NT2/D1 (cell line): ENCODE data around the gene MLLT1.

ENCODE experiments used
- DNase-seq: peaks from one replicate; pipeline ENCODE4 v3.0.0-alpha.2; 2011; ENCODE audit warnings: low read depth, low spot score
- H3K27me3 ChIP-seq: 2 replicates; pipeline ENCODE4 v1.6.0; 2011; ENCODE audit warnings: mild to moderate bottlenecking; ENCODE audit not compliant: insufficient read length, insufficient read depth
- H3K36me3 ChIP-seq: 2 replicates; pipeline ENCODE4 v1.6.1; 2011; ENCODE audit warnings: mild to moderate bottlenecking, low read length, mixed read lengths; ENCODE audit not compliant: insufficient read depth, insufficient read length
- H3K4me1 ChIP-seq: 2 replicates; pipeline ENCODE4 v1.5.1; 2011; ENCODE audit not compliant: insufficient read depth, insufficient read length
- H3K4me3 ChIP-seq: 2 replicates; pipeline ENCODE4 v1.5.1; 2011; ENCODE audit warnings: low read depth; ENCODE audit not compliant: insufficient read length
- H3K9ac ChIP-seq: 2 replicates; pipeline ENCODE4 v1.6.0; 2011; ENCODE audit warnings: low read depth; ENCODE audit not compliant: insufficient read length
- H3K9me3 ChIP-seq: 2 replicates; pipeline ENCODE4 v1.5.1; 2011; ENCODE audit warnings: mild to moderate bottlenecking, low read length; ENCODE audit not compliant: insufficient read depth
- SUZ12 ChIP-seq: IDR thresholded peaks from 2 replicates; pipeline ENCODE4 v1.6.1; 2011; ENCODE audit not compliant: insufficient read length, insufficient read depth; ENCODE audit errors: extremely low read depth
- YY1 ChIP-seq: IDR thresholded peaks from 2 replicates; pipeline ENCODE4 v1.6.1; 2011; ENCODE audit not compliant: insufficient read length, insufficient read depth
- ZNF274 ChIP-seq: IDR thresholded peaks from 2 replicates; pipeline ENCODE4 v1.6.1; 2011; ENCODE audit warnings: mild to moderate bottlenecking, low read depth, low read length

MLLT1 gene

GRCh38 chr19:6250909-6251308 lies 28.9 kb downstream of the MLLT1 start:
- no peak for TF ChIP-seq ZNF274
- no peak for TF ChIP-seq SUZ12
- no peak for TF ChIP-seq YY1
- Histone ChIP-seq H3K27me3 (no peaks in the 10 kb centered on the region), H3K4me3 (no peak overlapping the region), H3K9ac (no peak overlapping the region), H3K36me3 (peaks cover 62% of the 10 kb centered on the region), H3K4me1 (no peaks in the 10 kb centered on the region), H3K9me3 (no peaks in the 10 kb centered on the region; the same call in 1 of the 2 replicates)
- DNase-seq: no peak

DNA sequence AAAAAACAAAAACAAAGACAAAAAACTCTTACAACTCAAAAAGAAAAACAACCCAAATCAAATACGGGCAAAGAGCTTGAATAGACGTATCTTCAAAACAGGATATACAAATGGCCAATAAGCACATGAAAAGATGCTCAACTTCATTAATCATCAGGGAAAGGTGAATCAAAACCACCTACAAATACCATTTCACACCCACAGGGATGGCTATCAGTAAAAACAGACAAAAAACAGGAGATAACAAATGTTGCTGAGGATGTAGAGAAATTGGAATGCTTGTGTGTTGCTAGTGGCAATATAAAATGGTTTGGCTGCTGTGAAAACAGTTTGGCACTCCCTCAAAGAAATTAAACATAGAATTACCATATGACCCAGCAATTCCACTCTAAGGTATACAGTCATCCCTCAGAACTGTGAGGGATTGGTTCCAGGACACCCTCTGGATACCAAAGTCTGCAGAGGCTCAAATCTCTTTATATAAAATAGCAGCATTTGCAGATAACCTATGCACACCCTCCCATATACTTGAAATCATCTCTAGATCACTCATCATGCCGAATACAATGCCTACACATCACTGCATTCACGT lies 29.7 kb downstream of the MLLT1 start:
- H3K9me3 ChIP-seq: no peaks in the 10 kb centered on the region; the same call in 1 of the 2 replicates
- H3K9ac ChIP-seq: no peak overlapping the region
- TF ChIP-seq ZNF274 (no peak), SUZ12 (no peak), YY1 (no peak)
- H3K4me1 ChIP-seq: no peaks in the 10 kb centered on the region
- DNase-seq: no peak
- no peaks in the 10 kb centered on the region for H3K27me3 ChIP-seq
- H3K4me3 ChIP-seq: no peak overlapping the region
- H3K36me3 ChIP-seq: peaks cover 58% of the 10 kb centered on the region

- no peak for DNase-seq
- H3K9ac ChIP-seq: no peak overlapping the region
- TF ChIP-seq SUZ12 (no peak), ZNF274 (no peak), YY1 (no peak)
- H3K4me1 ChIP-seq: no peaks in the 10 kb centered on the region
- no peaks in the 10 kb centered on the region; the same call in 1 of the 2 replicates for H3K9me3 ChIP-seq
- peaks cover 53% of the 10 kb centered on the region for H3K36me3 ChIP-seq
- H3K27me3 ChIP-seq: no peaks in the 10 kb centered on the region
- no peak overlapping the region for H3K4me3 ChIP-seq
Observed at GRCh38 chr19:6249296-6249695, 30.5 kb downstream of the MLLT1 start.

DNA sequence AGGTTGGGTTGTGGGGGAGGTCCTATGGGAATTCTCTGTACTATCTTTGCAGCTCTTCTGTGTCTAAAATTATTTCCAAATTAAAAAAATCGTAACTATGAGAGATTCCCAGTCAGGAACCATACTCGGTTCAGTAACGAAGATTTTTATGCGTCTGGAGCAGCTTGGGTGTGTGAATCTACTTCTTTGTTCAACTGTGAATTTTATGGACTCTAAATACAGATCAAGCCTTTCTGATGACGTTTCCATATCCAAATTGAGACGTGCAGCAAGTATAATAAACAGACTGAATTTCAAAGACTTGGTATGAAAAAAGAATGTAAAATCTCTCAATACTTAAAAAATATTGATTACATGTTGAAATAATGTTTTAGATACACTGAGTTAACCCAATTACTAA lies 30.9 kb downstream of the MLLT1 start:
- TF ChIP-seq YY1 (no peak), SUZ12 (no peak), ZNF274 (no peak)
- no peak overlapping the region for H3K9ac ChIP-seq
- no peaks in the 10 kb centered on the region for H3K27me3 ChIP-seq
- no peak overlapping the region for H3K4me3 ChIP-seq
- H3K4me1 ChIP-seq: no peaks in the 10 kb centered on the region
- peaks cover 49% of the 10 kb centered on the region for H3K36me3 ChIP-seq
- no peak for DNase-seq
- no peaks in the 10 kb centered on the region; the same call in 1 of the 2 replicates for H3K9me3 ChIP-seq

DNA sequence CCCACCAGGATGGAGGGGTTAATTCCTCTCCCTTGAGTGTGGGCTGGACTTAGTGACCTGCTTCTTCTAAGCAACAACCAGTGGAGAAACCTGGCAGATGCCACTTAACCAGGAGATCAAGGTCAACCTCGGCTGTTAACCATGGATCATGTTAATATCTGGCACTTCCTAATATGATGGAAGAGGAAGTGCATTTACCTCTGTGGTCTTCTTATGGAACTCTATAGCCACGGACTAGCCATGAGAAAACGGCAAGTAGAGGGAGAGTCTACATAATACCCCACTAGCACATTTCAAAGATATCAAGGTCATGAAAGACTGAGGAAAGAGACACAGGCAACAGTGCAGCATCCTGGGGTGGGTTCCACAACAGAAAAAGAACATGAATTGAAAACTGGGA lies 31.4 kb downstream of the MLLT1 start:
- no peaks in the 10 kb centered on the region for H3K27me3 ChIP-seq
- H3K9me3 ChIP-seq: no peaks in the 10 kb centered on the region; the same call in 1 of the 2 replicates
- peaks cover 46% of the 10 kb centered on the region for H3K36me3 ChIP-seq
- no peak for TF ChIP-seq SUZ12
- H3K4me3 ChIP-seq: no peak overlapping the region
- DNase-seq: no peak
- H3K9ac ChIP-seq: no peak overlapping the region
- H3K4me1 ChIP-seq: peaks cover 2% of the 10 kb centered on the region

GRCh38 chr19:6247007-6247288 lies 32.8 kb downstream of the MLLT1 start:
- H3K9me3 ChIP-seq: no peaks in the 10 kb centered on the region; the same call in 1 of the 2 replicates
- H3K27me3 ChIP-seq: no peaks in the 10 kb centered on the region
- peaks cover 3% of the 10 kb centered on the region for H3K4me1 ChIP-seq
- no peak for DNase-seq
- H3K36me3 ChIP-seq: peaks cover 52% of the 10 kb centered on the region
- H3K9ac ChIP-seq: no peak overlapping the region
- H3K4me3 ChIP-seq: no peak overlapping the region
- no peak for TF ChIP-seq SUZ12
- TF ChIP-seq ZNF274: no peak
- no peak for TF ChIP-seq YY1

GRCh38 chr19:6246174-6247006 lies 33.4 kb downstream of the MLLT1 start:
- H3K36me3 ChIP-seq: peaks cover 55% of the 10 kb centered on the region
- H3K4me1 ChIP-seq: peaks cover 3% of the 10 kb centered on the region
- no peak for TF ChIP-seq SUZ12
- TF ChIP-seq YY1: no peak
- no peak for TF ChIP-seq ZNF274
- no peaks in the 10 kb centered on the region; the same call in 1 of the 2 replicates for H3K9me3 ChIP-seq
- H3K27me3 ChIP-seq: no peaks in the 10 kb centered on the region
- H3K4me3 ChIP-seq: no peak overlapping the region
- DNase-seq: no peak
- no peak overlapping the region for H3K9ac ChIP-seq
